IPS DF 4.7 (cell line): ENCODE measurements around the gene KITLG.
"Not testable (repeated sequence)": the region's sequence is repeated elsewhere in the genome, so short reads cannot be mapped to it uniquely, and the experiment has no call there.

ENCODE experiments used
- DNase-seq: peaks from one replicate; pipeline ENCODE4 v3.0.0-alpha.2; 2013; ENCODE audit warnings: low spot score; ENCODE audit errors: extremely low read depth

The KITLG gene

GRCh38 chr12:88580051-88580871 is at the start of gene KITLG:
Gene KITLG, minus strand, starts transcription at chr12:88580471. Its CDS starts 193 bp downstream, at chr12:88580278.
- DNase-seq: no peak

- DNase-seq: no peak
These were observed 48.7 kb upstream of the KITLG start for GRCh38 chr12:88628856-88629509.

- not testable (repeated sequence) for DNase-seq
These were observed 47.8 kb upstream of the KITLG start for GRCh38 chr12:88628035-88628434.

- no peak for DNase-seq
These were observed 47.2 kb upstream of the KITLG start for GRCh38 chr12:88627501-88627900.

- no peak for DNase-seq
These were observed 45.1 kb upstream of the KITLG start for GRCh38 chr12:88625356-88625755.

GRCh38 chr12:88624911-88625310 is 44.6 kb upstream of the KITLG start:
- DNase-seq: no peak

- no peak for DNase-seq
These were observed 43.7 kb upstream of the KITLG start for GRCh38 chr12:88623777-88624548.

- DNase-seq: no peak
These were observed 37.1 kb upstream of the KITLG start for GRCh38 chr12:88617352-88617751.

GRCh38 chr12:88615490-88615889 is 35.2 kb upstream of the KITLG start:
- DNase-seq: no peak

- no peak for DNase-seq
These were observed 24.4 kb upstream of the KITLG start for GRCh38 chr12:88604646-88605045.

- DNase-seq: no peak
These were observed 20.0 kb upstream of the KITLG start for GRCh38 chr12:88600272-88600671.

GRCh38 chr12:88597365-88597764 is 17.1 kb upstream of the KITLG start:
- DNase-seq: no peak

GRCh38 chr12:88595697-88596096 is 15.4 kb upstream of the KITLG start:
- no peak for DNase-seq

GRCh38 chr12:88594780-88595179 is 14.5 kb upstream of the KITLG start:
- no peak for DNase-seq

- DNase-seq: no peak
These were observed 11.1 kb upstream of the KITLG start for GRCh38 chr12:88591343-88591742.

- DNase-seq: no peak
These were observed 10.6 kb upstream of the KITLG start for GRCh38 chr12:88590851-88591250.

GRCh38 chr12:88585077-88585476 is 4.8 kb upstream of the KITLG start:
- DNase-seq: no peak

GRCh38 chr12:88579601-88580050 is 645 bp downstream of the KITLG start:
- DNase-seq: no peak

GRCh38 chr12:88579161-88579517 is 1.1 kb downstream of the KITLG start:
- no peak for DNase-seq

GRCh38 chr12:88578276-88579160 is 1.8 kb downstream of the KITLG start:
- DNase-seq: no peak

GRCh38 chr12:88577537-88577936 is 2.7 kb downstream of the KITLG start:
- no peak for DNase-seq
